Mucosa of rectum (tissue), 2 donors: Measurements from ENCODE around the gene ADCYAP1R1.

ENCODE experiments used
- H3K27ac ChIP-seq, 2 donors: one replicate each; pipeline ENCODE4 v1.7.0; 2013; ENCODE audit warnings: inconsistent platforms in 2 of 2, low read depth in 2 of 2, low read length in 2 of 2
- H3K27me3 ChIP-seq, 2 donors: one replicate each; pipeline ENCODE4 v1.7.0; 2013; ENCODE audit warnings: low read length in 2 of 2; ENCODE audit not compliant: control insufficient read depth in 2 of 2, insufficient read depth in 2 of 2
- H3K36me3 ChIP-seq, 2 donors: one replicate each; pipeline ENCODE4 v1.7.0; 2013; ENCODE audit warnings: low read length in 2 of 2; ENCODE audit not compliant: control insufficient read depth in 2 of 2, insufficient read depth in 2 of 2
- H3K4me1 ChIP-seq, 2 donors: one replicate each; pipeline ENCODE4 v1.7.0; 2013; ENCODE audit warnings: low read length in 2 of 2, mild to moderate bottlenecking in 1 of 2; ENCODE audit not compliant: control insufficient read depth in 2 of 2, insufficient read depth in 2 of 2
- H3K4me3 ChIP-seq, 2 donors: one replicate each; pipeline ENCODE4 v1.7.0; 2013; ENCODE audit warnings: low read length in 2 of 2
- H3K9ac ChIP-seq, 2 donors: one replicate each; pipeline ENCODE4 v1.7.0; 2013; ENCODE audit warnings: low read length in 2 of 2, low read depth in 1 of 2, mild to moderate bottlenecking in 1 of 2
- H3K9me3 ChIP-seq, 2 donors: one replicate each; pipeline ENCODE4 v1.7.0; 2013; ENCODE audit warnings: low read length in 2 of 2; ENCODE audit not compliant: control insufficient read depth in 2 of 2
- donor health status: healthy.
- donor health status: Normal muscosa, but diverticular disease.

Gene ADCYAP1R1

GRCh38 chr7:31075086-31075405 lies 22.9 kb downstream of the ADCYAP1R1 start:
- H3K27ac ChIP-seq, result no peak overlapping the region
- no peaks in the 10 kb centered on the region for H3K9me3 ChIP-seq
- H3K4me3 ChIP-seq, result no peak overlapping the region
- H3K9ac ChIP-seq, result no peak overlapping the region
- H3K4me1 ChIP-seq, result no peaks in the 10 kb centered on the region
- peaks cover 2 to 4% of the 10 kb centered on the region in 2 donors for H3K27me3 ChIP-seq
- H3K36me3 ChIP-seq, result no peaks in the 10 kb centered on the region

- Histone ChIP-seq H3K9ac (no peak overlapping the region), H3K36me3 (no peaks in the 10 kb centered on the region), H3K4me3 (no peak overlapping the region), H3K27ac (no peak overlapping the region), H3K27me3 (peaks cover 4% of the 10 kb centered on the region in 2 donors), H3K4me1 (no peaks in the 10 kb centered on the region), H3K9me3 (no peaks in the 10 kb centered on the region)
These were observed 23.9 kb downstream of the ADCYAP1R1 start for GRCh38 chr7:31076051-31076450.

- Histone ChIP-seq H3K36me3 (no peaks in the 10 kb centered on the region), H3K4me1 (no peaks in the 10 kb centered on the region), H3K9me3 (no peaks in the 10 kb centered on the region), H3K27ac (no peak overlapping the region), H3K27me3 (peaks cover 4% of the 10 kb centered on the region in 2 donors), H3K4me3 (no peak overlapping the region), H3K9ac (no peak overlapping the region)
These were observed 24.7 kb downstream of the ADCYAP1R1 start for GRCh38 chr7:31076641-31077310.

- H3K9me3 ChIP-seq, result no peaks in the 10 kb centered on the region
- no peak overlapping the region for H3K4me3 ChIP-seq
- no peaks in the 10 kb centered on the region for H3K36me3 ChIP-seq
- H3K27ac ChIP-seq, result no peak overlapping the region
- H3K27me3 ChIP-seq, result peaks cover 4% of the 10 kb centered on the region in 2 donors
- no peak overlapping the region for H3K9ac ChIP-seq
- no peaks in the 10 kb centered on the region for H3K4me1 ChIP-seq
These were observed 25.6 kb downstream of the ADCYAP1R1 start for GRCh38 chr7:31077484-31078362.

GRCh38 chr7:31078363-31078990 lies 26.4 kb downstream of the ADCYAP1R1 start:
- H3K9me3 ChIP-seq, result no peaks in the 10 kb centered on the region
- no peaks in the 10 kb centered on the region for H3K4me1 ChIP-seq
- H3K27me3 ChIP-seq, result peaks cover 4% of the 10 kb centered on the region in 2 donors
- no peaks in the 10 kb centered on the region for H3K36me3 ChIP-seq
- H3K9ac ChIP-seq, result no peak overlapping the region
- H3K27ac ChIP-seq, result no peak overlapping the region
- no peak overlapping the region for H3K4me3 ChIP-seq

- Histone ChIP-seq H3K4me3 (no peak overlapping the region), H3K9me3 (no peaks in the 10 kb centered on the region), H3K27ac (no peak overlapping the region), H3K4me1 (no peaks in the 10 kb centered on the region), H3K9ac (no peak overlapping the region), H3K27me3 (peaks cover 4% of the 10 kb centered on the region in 2 donors), H3K36me3 (no peaks in the 10 kb centered on the region)
These were observed 27.2 kb downstream of the ADCYAP1R1 start for GRCh38 chr7:31079126-31079823.

GRCh38 chr7:31079824-31080511 lies 27.9 kb downstream of the ADCYAP1R1 start:
- H3K36me3 ChIP-seq, result no peaks in the 10 kb centered on the region
- H3K9ac ChIP-seq, result no peak overlapping the region

GRCh38 chr7:31080763-31081162 lies 28.7 kb downstream of the ADCYAP1R1 start:
- Histone ChIP-seq H3K9me3 (no peaks in the 10 kb centered on the region), H3K4me1 (no peaks in the 10 kb centered on the region), H3K27ac (no peak overlapping the region), H3K4me3 (no peak overlapping the region), H3K27me3 (peaks cover 4% of the 10 kb centered on the region in 2 donors), H3K36me3 (no peaks in the 10 kb centered on the region), H3K9ac (no peak overlapping the region)

More at GRCh38 chr7:31079824-31080511, 27.9 kb downstream of the ADCYAP1R1 start:
- Histone ChIP-seq H3K4me1 (no peaks in the 10 kb centered on the region), H3K9me3 (no peaks in the 10 kb centered on the region), H3K27me3 (peaks cover 4% of the 10 kb centered on the region in 2 donors), H3K27ac (no peak overlapping the region), H3K4me3 (no peak overlapping the region)

- no peak overlapping the region for H3K27ac ChIP-seq
- no peaks in the 10 kb centered on the region for H3K4me1 ChIP-seq
- H3K36me3 ChIP-seq, result no peaks in the 10 kb centered on the region
- H3K4me3 ChIP-seq, result no peak overlapping the region
- no peaks in the 10 kb centered on the region for H3K9me3 ChIP-seq
- peaks cover 4% of the 10 kb centered on the region in 2 donors for H3K27me3 ChIP-seq
- no peak overlapping the region for H3K9ac ChIP-seq
These were observed 29.9 kb downstream of the ADCYAP1R1 start for GRCh38 chr7:31082017-31082416.
